Stimulated activated CD4-positive, alpha-beta T cell treated with anti-CD3 and anti-CD28 coated beads, Interleukin-4, amount 100 ng/mL, for 48 hours (primary cell): ENCODE results near the gene GPC1.

Source experiments
- DNase-seq, 2 donors: peaks; one replicate each; pipeline ENCODE4 v3.0.0-alpha.2; 2020; ENCODE audit warnings: low read depth in 2 of 2

The GPC1 gene

GRCh38 chr2:240442891-240443715 lies 7.6 kb downstream of the GPC1 start:
- no peak for DNase-seq

DNA sequence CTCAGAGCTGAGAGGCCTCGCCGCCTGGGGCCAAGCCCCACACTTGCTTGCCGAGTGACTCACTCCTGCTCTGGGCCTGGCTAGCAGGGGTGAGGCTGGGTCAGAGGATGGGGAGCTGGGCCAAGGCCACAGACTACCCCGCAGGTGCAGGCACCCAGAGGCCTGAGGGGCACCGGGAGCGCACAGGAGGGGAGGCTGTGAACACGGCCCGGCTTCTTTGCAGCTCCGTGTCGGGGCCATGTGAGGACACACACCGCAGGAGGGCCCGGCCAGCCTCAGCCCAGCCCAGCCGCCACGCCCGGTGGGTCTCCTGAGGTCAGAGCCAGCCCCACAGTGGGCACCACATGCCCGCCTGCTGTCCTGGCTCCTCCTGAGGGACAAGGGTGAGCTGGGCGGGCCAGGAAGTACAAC lies 8.4 kb downstream of the GPC1 start:
- DNase-seq = no peak

GRCh38 chr2:240444464-240444863 lies 9.0 kb downstream of the GPC1 start:
- no peak for DNase-seq

- DNase-seq = no peak
Measured at GRCh38 chr2:240445961-240446663, 10.6 kb downstream of the GPC1 start.

DNA sequence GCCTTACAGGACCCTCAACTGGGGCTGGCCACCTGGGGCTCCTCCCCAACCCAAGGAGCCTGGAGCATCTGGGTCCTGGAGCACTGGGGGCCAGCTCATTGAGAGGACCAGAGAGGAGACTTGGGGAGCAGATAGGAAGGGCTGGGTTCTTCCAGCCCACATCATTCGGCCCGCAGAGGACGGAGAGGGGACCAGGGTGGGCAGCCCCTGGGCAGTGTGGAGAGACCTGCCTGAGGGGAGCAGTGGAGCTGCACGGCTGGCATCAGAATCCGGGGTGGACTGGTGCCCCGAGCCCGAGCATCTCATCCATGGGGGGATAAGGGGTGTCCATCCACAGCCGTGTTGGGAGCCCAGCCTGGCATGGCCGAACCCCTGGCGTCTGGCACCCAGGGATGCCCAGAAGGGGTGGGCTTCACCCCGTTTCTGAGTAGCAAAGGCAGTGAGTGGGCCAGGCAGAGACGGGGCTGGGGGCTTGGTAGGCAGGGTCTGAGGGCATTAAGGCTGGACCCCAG lies 11.3 kb downstream of the GPC1 start:
- DNase-seq = no peak

- no peak for DNase-seq
Measured at GRCh38 chr2:240447331-240447730, 11.9 kb downstream of the GPC1 start.

GRCh38 chr2:240447934-240448333 lies 12.5 kb downstream of the GPC1 start:
- no peak for DNase-seq

DNA sequence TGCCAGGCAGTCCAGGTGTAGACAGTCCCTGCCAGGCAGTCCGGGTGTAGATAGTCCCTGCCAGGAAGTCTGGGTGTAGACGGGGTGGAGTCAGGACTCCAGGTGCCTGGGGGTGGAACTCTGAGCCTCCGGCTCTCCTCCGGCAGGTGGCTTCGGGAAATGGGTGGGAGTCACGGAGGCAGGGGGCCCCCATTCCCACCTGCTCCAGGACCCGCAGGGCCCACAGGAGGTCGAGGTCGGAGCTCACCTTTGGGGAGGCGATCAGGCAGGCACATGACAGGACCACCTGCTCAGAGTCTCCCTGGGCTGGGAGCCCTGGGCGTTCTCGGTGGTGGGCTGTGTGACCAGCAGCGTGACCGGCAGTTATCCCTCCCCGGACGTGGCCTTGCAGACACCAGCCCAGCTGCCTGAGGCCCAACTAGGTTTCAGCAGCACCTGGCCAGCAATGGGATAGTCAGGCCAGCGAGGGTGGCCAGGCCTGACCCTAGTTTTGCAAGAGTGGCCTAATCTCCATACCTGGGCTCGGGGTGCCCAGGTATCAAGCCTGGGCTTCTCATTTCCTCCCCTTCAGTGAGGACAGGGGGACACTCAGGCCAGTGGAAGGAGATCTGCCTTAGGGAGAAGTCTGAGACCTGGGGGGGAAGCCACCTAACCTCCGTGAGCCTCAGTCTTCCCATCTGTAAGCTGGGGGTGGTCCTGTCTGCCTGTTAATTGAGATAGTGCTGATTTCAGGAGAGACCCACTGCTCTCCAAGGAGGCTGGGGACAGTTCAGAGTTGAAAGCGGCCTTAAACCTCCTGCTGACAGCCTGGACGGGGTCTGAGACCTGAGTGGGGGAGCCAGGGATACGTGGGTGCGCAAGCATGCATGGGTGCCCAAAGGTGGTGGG lies 13.2 kb downstream of the GPC1 start:
- DNase-seq = no peak

DNA sequence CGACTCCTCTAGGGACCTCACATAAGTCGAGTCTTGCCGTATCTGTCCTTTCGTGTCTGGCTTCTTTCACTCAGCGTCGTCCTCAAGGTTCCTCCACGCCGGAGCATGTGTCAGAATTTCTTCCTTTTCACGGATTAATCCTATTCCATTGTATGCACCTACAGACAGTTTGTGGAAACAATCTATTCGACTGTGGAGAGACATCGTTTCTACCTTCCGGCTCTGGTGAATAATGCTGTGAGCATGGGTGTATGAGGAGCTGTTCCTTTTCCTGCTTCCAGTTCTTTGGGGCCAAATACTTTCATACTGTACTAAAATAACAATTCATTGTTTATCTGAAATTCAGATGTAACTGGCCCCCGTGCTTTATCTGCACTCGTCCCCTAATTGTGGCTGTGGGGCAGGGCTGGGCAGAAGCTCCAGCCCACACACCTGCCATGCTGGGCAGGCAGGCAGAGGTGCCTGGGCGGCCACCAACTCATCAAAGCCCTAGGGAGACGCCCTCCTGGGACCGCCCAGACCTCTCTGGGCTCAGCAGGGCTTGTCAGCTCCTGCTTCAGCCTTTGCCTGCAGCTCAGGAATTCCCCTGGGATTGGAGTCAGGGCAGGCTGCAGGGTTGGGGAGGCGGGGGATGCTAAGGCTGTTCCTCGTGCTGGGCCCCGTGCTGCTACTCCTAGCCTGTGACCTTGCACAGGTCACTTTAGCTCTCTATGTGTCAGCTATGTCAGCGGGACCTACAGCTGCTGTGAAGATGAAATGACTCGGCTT lies 14.5 kb downstream of the GPC1 start:
- DNase-seq = no peak

GRCh38 chr2:240450532-240451107 lies 15.2 kb downstream of the GPC1 start:
- no peak for DNase-seq

DNA sequence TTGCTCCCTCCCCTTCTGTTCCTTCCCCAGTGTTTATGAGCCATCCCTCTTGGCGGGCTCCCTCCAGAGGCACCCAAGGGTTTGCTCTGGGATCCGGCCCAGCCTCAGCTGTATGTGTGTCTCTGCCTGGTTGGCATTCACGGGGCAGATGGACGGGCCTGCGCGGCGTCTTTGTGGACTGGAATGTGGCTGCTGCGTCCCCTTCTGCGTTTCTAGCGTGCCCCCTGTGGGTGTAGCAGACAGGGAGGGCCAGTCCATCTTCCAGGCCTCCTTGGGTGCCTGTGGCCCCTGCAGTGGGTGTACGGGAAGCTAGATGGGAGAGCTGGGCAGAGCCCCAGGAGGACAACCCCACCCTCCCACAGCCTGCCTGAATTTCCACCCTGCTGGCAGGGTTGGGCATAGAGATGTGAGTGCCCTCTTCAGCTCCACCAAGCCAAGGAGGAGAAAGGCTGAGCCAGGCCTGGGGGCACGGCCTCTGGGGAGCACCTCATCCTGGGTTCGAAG lies 15.7 kb downstream of the GPC1 start:
- no peak for DNase-seq

GRCh38 chr2:240451791-240452461 lies 16.5 kb downstream of the GPC1 start:
- no peak for DNase-seq

GRCh38 chr2:240452462-240453256 lies 17.2 kb downstream of the GPC1 start:
- no peak for DNase-seq

GRCh38 chr2:240453461-240454105 lies 18.1 kb downstream of the GPC1 start:
- no peak for DNase-seq

- DNase-seq = no peak
Measured at GRCh38 chr2:240454106-240454901, 18.8 kb downstream of the GPC1 start.

- DNase-seq = no peak
Measured at GRCh38 chr2:240455272-240455646, 19.8 kb downstream of the GPC1 start.

DNA sequence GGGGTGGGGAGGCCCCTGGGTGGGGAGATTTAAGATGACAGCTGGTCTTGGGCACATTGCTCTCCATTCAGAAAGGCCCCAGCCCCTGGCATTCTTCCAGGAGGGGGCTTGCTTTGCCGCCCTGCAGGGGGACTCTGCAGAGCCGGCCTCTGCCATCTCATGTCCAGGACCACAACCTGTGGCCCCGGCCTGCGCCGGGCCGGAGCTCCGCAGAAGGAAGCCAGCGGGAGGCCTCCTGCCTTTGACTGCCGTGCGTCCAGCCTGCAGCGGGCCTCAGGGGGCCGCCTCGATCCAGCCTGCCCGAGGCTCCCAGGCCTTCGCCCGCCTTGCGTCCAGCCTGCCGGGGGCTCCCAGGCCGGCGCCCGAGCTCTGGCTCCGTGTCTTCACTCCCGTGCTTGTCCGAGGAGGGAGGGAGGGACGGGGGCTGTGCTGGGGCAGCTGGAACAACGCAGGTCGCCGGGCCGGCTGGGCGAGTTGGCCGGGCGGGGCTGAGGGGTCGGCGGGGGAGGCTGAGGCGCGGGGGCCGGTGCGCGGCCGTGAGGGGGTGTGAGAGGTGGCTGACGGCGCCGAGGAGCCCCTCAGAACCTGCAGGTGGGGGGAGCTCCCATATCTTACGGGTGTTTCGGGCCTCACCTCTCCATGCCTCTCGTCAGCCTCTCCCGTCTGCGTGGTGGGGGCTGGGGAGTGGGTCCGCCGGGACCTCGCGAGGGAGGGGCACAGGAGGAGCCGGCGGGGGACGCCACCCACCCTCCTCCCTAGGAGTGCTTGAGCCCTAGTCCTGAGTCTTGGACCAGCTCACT lies 20.4 kb downstream of the GPC1 start:
- DNase-seq = no peak
